ENCODE measurements around the gene ZNF208. TPM values are rescaled to one million over a fixed set of nuclear protein-coding genes. Genes with fewer than 3 reads are reported as not detected.

ZNF208 gene
- total RNA-seq, 2 donors from 2014 or later: not detected

DNA sequence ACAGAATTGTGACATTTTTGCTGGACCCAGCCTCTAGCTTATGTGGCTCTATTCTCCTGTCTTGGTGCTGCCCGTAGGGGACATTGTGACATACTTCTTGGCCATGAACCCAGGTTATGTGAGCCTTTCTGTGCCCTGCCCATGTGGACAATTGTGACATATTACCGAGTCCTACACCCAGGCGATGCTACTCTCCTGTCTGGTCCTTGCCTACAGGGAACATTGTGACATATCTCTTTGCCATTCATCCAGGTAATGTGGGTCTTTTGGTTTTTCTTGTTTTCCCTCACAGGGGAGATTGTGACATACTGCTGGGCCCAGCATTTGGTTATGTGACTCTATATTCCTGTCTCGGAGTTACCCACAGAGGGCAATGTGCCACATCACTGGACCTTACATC lies 103.2 kb downstream of the ZNF208 start:
- H3K27ac ChIP-seq (ENCODE audit: low read depth, low read length): no peak overlapping the region
- Mint-ChIP-seq H3K4me3 (no peak overlapping the region), H3K9me3 (peaks cover 99% of the 10 kb centered on the region), H3K4me1 (no peaks in the 10 kb centered on the region), H3K27me3 (ENCODE audit: insufficient read depth) (no peaks in the 10 kb centered on the region), H3K27ac (no peak overlapping the region), H3K36me3 (ENCODE audit: low read depth) (no peaks in the 10 kb centered on the region)
- no peak overlapping the region for H3K9ac ChIP-seq (ENCODE audit: extremely low read depth, low read length, poor library complexity, severe bottlenecking)
- no peaks in the 10 kb centered on the region for H3K4me1 ChIP-seq (ENCODE audit: control insufficient read depth, insufficient read depth, low read length)
- no peak overlapping the region for H3K4me3 ChIP-seq (ENCODE audit: low read length)
- H3K36me3 ChIP-seq (ENCODE audit: control insufficient read depth, insufficient read depth, low read length): no peaks in the 10 kb centered on the region
- TF ChIP-seq CTCF (conservative IDR thresholded peaks at IDR 0.05): no peak
- WGBS, 2 experiments (ENCODE audit: insufficient coverage in 1 of 2, insufficient read length in 1 of 2): 85 to 90% methylated on average over 4 of the region's 4 CpGs
- H3K27me3 ChIP-seq (ENCODE audit: control insufficient read depth, insufficient read depth, low read length, poor library complexity, severe bottlenecking): no peaks in the 10 kb centered on the region
- peaks cover 78% of the 10 kb centered on the region for H3K9me3 ChIP-seq (ENCODE audit: control insufficient read depth, low read length)
- DNase-seq: no peak

GRCh38 chr19:21902571-21902970 lies 108.2 kb downstream of the ZNF208 start:
- Mint-ChIP-seq H3K4me3 (no peak overlapping the region), H3K9me3 (peaks cover 100% of the 10 kb centered on the region), H3K36me3 (ENCODE audit: low read depth) (no peaks in the 10 kb centered on the region), H3K27me3 (ENCODE audit: insufficient read depth) (no peaks in the 10 kb centered on the region), H3K27ac (no peak overlapping the region), H3K4me1 (no peaks in the 10 kb centered on the region)
- WGBS, 2 experiments (ENCODE audit: insufficient coverage in 1 of 2, insufficient read length in 1 of 2): 33% methylated on average over 1 of the region's 1 CpG; no CpG with 5 or more reads in 1 of the 2 experiments
- Histone ChIP-seq H3K27ac (ENCODE audit: low read depth, low read length) (no peak overlapping the region), H3K4me3 (ENCODE audit: low read length) (no peak overlapping the region), H3K9me3 (ENCODE audit: control insufficient read depth, low read length) (peaks cover 72% of the 10 kb centered on the region), H3K9ac (ENCODE audit: extremely low read depth, low read length, poor library complexity, severe bottlenecking) (no peak overlapping the region), H3K36me3 (ENCODE audit: control insufficient read depth, insufficient read depth, low read length) (no peaks in the 10 kb centered on the region), H3K4me1 (ENCODE audit: control insufficient read depth, insufficient read depth, low read length) (no peaks in the 10 kb centered on the region), H3K27me3 (ENCODE audit: control insufficient read depth, insufficient read depth, low read length, poor library complexity, severe bottlenecking) (no peaks in the 10 kb centered on the region)
- DNase-seq: no peak
- TF ChIP-seq CTCF (conservative IDR thresholded peaks at IDR 0.05): no peak

- Mint-ChIP-seq H3K36me3 (ENCODE audit: low read depth) (no peaks in the 10 kb centered on the region), H3K27ac (no peak overlapping the region), H3K4me1 (no peaks in the 10 kb centered on the region), H3K9me3 (peaks cover 100% of the 10 kb centered on the region), H3K27me3 (ENCODE audit: insufficient read depth) (no peaks in the 10 kb centered on the region), H3K4me3 (no peak overlapping the region)
- TF ChIP-seq CTCF (conservative IDR thresholded peaks at IDR 0.05): no peak
- Histone ChIP-seq H3K27me3 (ENCODE audit: control insufficient read depth, insufficient read depth, low read length, poor library complexity, severe bottlenecking) (no peaks in the 10 kb centered on the region), H3K36me3 (ENCODE audit: control insufficient read depth, insufficient read depth, low read length) (no peaks in the 10 kb centered on the region), H3K4me3 (ENCODE audit: low read length) (no peak overlapping the region), H3K4me1 (ENCODE audit: control insufficient read depth, insufficient read depth, low read length) (no peaks in the 10 kb centered on the region), H3K9me3 (ENCODE audit: control insufficient read depth, low read length) (peaks cover 72% of the 10 kb centered on the region), H3K27ac (ENCODE audit: low read depth, low read length) (no peak overlapping the region), H3K9ac (ENCODE audit: extremely low read depth, low read length, poor library complexity, severe bottlenecking) (no peak overlapping the region)
- 38 to 72% methylated on average over 1 to 3 of the region's 3 CpGs for WGBS, 2 experiments (ENCODE audit: insufficient coverage in 1 of 2, insufficient read length in 1 of 2)
- no peak for DNase-seq
Observed at GRCh38 chr19:21901861-21902260, 108.9 kb downstream of the ZNF208 start.
